GM19239 (cell line): ENCODE results near the gene PTPN7.

ENCODE experiments used
- DNase-seq: peaks from one replicate; pipeline ENCODE4 v3.0.0; 2011; ENCODE audit warnings: low spot score; ENCODE audit not compliant: insufficient read length
- FAIRE-seq: peaks from 2 replicates; lab custom pipeline; 2011; peaks lifted over from hg19 to GRCh38; lab: Jason Lieb, UNC

Gene PTPN7

DNA sequence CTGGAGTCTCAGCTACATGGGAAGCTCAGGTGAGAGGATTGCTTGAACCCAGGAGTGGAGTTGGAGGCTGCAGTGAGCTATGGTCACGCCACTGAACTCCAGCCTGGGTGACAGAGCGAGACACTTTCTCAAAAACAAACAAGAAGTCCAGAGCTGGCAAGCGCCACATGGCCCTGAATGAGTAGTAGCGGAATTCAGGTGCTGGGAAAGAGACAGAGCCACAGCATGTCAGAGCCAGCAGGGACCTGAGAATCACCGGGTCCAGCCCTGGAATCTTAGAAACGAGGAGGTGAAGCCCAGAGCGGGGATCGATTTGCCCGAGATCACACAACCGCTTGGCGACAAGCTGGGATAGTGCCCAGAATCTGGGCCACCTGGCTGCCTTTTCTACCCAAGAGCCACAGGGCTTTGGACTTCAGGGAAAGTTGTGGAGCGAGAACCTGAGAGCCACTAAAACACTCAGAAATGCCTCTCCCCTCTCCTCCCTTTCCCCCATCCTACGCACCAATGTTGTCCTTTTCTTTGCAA is 25.7 kb downstream of the PTPN7 start:
- FAIRE-seq (no peak), DNase-seq (no peak)

DNA sequence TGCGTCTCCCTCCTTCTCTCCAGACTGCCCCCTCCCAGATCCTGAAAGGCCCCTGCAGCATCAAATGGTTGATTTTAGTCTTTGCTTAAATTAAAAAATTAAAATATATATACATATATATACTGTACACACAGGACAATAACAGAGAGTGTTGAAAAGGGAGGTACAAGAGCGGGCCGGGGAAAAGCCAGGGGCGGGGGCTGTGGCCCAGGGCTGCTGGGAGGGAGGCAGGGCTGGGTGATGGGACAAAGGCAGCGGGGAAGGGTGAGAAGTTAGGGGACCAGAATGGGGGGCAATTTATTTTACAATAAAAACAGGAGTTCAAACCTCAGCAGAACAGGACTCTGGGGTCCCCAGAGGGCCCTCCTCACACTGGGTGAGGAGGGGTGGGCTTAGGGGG is 26.4 kb downstream of the PTPN7 start:
- DNase-seq, result no peak
- no peak for FAIRE-seq

DNA sequence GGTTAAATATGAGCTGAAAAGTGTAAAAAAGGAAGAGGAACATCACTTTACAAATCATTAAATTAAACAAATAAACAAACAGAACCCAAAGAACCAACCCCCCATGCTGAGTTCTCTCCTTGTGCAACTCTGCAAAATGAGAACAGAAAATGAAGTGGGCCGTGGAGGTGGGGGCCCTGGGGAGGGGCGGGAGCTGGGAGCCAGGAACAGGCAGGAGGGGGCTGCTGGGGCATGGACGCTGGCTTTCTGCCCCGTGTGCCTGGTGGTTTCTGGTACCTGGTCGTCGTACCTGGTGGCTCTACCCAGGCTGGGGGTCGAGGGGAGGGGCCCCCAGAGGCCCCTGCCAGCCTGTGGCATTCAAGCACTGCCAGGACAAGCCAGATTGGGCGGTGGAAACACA is 26.9 kb downstream of the PTPN7 start:
- FAIRE-seq (no peak), DNase-seq (no peak)

DNA sequence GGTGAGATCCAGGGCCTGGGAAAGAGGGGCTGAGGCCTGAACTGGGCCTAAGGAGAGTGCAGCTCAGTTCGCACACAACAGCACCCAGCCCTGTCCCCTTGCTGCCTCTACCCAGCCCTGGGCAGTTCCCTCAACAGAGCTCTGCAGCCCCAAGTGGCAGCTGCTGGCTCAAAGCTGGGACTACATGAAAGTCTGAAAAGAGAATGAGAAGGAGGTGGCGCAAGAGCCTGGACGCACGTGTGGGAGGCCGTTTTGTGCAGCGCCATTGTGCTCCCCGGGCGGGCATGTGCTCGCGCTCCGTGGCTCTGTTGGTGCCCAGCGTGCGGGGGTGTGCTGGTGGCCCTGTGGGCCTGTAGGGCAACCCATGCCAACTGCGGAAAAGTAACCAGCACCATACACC is 27.4 kb downstream of the PTPN7 start:
- DNase-seq, result no peak
- no peak for FAIRE-seq

DNA sequence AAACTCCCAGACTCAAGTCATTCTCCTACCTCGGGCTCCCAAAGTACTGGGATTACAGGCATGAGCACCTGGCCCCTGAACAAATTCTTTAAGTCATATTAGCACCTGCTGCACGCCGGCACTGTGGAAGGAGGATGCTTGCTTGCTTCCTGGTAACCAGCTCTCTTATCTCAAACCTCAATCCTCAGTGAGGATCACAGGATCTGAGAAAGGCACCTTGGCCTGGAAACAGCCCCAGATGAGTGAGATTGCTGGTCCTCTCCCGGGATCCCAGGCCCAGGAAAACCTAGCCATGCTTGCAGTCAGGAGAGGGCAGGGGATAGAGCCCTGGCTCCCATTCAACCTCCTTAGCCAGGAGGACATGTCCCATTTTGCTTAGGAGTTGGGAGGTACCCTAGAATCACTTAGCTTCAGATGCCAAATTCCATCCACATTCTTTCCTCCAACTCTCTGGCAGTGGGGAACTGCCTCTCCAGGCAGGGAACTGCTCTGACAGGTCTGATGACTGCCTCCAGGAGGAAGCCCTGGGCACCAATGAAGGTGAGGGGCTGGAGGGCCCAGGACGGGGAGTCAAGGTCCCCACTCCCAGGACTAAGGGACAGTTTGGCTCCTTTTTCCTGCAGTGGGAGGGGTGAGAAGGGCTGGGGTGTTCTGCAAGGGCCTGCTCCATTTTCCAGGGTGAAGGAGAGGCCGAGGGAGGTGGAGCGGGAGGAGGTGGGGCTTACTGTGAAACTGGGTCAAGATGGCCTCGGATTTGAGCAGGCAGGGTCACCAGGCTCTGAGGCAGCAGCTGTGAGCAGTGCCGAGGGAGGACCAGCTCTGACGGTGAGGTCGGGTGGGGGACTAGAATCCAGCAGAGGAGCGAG is 28.2 kb downstream of the PTPN7 start:
- FAIRE-seq (no peak), DNase-seq (no peak)

DNA sequence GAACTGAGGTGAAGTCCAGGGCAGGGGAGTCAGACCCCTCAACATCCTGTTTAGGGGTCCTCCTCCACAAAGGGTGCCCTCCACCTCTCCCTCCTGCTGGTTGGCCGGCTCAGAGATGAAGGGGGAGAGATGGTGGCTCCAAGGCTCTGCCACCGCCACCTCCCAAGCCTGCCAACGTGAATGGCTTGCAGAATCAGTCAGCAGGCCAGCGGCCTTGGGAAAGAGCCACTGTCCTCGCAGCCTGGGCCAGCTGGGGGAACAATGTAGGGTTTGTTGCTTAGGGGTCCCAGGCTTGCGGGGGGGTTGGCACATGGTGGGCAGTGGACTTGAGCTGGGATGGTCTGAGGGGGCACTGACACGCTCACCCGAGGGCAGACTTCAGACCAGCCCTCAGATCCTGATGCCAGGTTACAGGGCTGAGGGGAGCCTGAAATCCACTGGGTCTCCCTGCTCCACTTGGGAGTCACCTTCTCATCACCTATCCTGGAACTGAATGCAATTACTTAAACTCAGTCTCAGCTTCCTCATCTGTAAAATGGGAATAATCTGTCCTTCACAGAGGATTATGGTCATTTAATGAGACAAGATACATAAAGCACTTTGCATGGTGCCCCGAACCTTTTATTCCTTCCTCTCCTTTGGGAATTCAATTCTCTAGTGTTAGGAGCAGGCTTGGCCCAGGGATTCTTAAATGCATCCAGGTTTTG is 29.4 kb downstream of the PTPN7 start:
- DNase-seq (no peak), FAIRE-seq (no peak)

DNA sequence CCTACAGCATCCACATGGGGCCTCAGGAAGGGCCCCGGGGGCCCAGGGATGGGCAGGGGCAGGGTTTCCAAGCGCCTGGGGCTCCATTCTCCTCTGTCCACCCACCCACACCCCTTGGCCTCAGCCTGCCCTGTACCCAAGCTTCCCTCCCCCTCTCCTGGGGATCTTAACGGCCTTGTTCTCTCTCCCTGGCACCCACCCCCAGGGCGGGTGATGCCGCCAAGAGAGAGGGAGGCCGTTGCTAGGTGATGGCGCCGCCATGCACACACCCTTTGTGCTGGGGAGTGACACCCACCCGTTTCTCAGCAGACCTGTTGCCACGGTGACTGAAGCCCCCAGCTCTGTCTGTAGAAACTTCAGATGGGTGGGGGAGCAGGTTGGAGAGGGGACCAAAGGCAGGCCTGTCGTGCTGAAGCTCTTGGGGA is 30.1 kb downstream of the PTPN7 start:
- FAIRE-seq (no peak), DNase-seq (no peak)

DNA sequence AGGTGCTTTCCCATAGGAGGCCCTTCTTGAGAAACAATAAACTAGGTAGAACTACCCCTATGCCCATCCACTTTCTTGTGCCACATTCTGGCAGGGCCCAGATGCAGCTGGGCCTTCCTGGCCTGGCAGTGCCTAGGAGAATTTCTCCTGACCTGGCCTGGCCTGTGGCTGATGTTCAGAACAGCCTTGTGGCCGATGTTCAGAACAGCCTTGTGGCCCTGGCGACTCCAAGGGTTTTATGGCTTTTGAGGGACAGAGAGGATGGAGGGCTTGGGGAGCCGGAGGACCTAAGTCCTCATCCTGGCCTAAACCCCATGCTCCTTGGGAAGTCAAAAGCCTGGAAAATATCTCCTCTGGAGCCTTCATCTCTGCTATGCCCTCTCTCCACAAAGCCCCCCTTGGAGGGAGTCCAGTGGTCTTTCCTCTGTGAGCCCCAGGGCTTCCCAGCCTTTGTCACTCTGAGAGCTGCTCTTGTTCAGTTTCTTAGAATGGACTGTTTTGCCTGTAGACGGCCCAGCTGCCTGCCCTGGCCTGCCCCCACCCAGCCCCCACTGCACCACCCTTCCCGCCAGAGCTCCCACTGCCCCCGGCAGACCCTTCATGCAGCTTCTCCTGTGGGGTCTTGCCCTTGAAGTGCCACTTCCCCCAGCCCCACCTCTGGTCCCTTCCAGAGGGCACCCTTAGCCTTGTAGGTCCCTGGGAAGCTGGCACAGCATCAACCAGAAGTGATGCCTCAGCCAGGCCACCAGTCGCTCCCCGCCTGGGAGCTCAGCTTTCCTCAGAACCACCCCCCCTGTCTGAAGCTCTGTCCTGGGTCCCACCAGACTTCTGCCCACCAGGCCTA is 30.7 kb downstream of the PTPN7 start:
- no peak for DNase-seq
- no peak for FAIRE-seq

DNA sequence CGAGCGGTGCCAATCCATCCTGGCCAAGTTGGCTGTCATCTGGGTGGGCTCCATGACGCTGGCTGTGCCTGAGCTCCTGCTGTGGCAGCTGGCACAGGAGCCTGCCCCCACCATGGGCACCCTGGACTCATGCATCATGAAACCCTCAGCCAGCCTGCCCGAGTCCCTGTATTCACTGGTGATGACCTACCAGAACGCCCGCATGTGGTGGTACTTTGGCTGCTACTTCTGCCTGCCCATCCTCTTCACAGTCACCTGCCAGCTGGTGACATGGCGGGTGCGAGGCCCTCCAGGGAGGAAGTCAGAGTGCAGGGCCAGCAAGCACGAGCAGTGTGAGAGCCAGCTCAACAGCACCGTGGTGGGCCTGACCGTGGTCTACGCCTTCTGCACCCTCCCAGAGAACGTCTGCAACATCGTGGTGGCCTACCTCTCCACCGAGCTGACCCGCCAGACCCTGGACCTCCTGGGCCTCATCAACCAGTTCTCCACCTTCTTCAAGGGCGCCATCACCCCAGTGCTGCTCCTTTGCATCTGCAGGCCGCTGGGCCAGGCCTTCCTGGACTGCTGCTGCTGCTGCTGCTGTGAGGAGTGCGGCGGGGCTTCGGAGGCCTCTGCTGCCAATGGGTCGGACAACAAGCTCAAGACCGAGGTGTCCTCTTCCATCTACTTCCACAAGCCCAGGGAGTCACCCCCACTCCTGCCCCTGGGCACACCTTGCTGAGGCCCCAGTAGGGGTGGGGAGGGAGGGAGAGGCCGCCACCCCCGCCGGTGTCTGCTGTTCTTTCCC is 32.4 kb downstream of the PTPN7 start:
- no peak for FAIRE-seq
- no peak for DNase-seq

DNA sequence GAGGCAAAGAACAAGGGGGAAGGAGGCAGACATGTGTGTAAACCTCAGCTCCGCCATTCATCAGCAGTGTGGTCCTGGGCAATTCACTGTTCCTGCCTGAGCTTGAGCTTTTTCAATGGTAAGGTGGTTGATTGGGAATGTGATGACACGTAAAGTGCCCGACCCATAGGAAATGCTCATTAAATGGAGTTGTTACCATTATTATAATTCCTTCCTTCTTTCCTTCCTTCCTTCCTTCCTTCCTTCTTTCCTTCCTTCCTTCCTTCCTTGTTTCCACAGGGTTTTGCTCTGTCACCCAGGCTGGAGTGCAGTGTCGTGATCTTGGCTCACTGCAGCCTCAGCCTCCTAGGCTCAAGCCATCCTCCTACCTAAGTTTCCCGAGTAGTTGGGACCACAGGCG is 33.3 kb downstream of the PTPN7 start:
- no peak for FAIRE-seq

DNA sequence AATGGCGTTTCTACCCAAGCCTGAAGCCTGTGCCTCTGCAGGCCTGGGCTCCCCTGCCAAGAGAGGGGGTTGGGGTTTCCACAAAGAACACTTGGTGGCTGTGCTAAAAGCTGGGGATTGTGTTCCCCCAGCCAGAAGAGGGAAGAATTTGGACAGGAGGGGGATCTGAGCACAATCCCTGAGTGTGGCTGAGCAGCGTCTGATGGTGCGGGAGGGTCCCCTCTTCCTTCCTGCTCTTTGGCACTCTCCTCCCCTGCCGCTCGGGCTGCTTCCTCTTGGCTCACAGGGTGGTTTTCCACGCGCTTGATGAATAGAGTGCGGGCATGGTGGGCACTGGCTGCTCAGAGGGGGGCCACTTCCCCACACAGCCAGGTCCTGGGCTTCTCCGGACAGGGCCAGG is 34.0 kb downstream of the PTPN7 start:
- DNase-seq (no peak), FAIRE-seq (no peak)

More for the DNA sequence above, 33.3 kb downstream of the PTPN7 start:
- no peak for DNase-seq

DNA sequence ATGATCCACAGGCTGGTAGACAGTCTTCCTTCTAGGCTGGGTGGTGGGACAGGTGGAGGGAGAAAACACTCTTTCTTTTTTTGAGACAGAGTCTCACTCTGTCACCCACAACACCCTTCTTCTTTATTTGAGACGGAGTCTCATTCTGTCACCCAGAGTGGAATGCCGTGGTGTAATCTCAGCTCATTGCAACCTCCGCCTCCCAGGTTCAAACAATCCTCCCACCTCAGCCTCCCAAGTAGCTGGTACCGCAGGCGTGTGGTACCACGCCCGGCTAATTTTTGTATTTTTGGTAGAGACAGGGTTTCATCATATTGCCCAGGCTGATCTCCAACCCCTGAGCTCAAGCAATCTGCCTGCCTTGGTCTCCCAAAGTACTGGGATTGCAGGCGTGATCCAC is 34.8 kb downstream of the PTPN7 start:
- DNase-seq (no peak), FAIRE-seq (no peak)

DNA sequence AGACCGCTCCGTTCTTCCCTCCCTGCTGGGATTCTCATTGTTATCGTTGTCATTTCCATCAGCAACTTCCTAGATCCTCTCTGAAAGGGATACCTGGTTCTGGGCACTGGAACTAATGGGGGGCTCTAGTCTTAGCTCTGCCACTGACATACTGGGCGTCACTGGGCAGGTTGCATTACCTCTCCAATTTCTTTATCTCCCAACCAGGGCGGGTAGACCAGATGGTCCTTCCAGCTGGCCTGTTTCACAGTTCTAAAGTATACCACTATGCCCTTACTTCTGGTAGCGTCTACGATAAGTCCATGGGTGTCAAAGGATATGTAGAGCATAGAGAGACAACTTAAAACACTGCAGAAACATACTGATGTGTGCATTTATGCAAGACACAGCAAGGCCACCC is 36.3 kb downstream of the PTPN7 start:
- FAIRE-seq (no peak), DNase-seq (no peak)

DNA sequence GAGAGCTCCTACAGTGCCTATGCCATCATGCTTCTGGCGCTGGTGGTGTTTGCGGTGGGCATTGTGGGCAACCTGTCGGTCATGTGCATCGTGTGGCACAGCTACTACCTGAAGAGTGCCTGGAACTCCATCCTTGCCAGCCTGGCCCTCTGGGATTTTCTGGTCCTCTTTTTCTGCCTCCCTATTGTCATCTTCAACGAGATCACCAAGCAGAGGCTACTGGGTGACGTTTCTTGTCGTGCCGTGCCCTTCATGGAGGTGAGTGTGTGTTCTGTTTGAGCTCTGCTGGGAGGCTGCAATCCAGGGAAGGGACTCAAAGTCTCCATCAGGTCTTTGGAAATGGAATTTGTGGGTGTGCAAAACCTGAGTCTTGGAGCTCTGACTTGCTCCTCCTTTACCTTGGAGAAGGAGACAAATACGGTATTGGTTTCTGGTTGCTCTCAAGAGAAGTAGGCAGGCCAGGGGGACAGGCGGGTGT is 37.0 kb downstream of the PTPN7 start:
- FAIRE-seq, result no peak
- DNase-seq, result no peak

DNA sequence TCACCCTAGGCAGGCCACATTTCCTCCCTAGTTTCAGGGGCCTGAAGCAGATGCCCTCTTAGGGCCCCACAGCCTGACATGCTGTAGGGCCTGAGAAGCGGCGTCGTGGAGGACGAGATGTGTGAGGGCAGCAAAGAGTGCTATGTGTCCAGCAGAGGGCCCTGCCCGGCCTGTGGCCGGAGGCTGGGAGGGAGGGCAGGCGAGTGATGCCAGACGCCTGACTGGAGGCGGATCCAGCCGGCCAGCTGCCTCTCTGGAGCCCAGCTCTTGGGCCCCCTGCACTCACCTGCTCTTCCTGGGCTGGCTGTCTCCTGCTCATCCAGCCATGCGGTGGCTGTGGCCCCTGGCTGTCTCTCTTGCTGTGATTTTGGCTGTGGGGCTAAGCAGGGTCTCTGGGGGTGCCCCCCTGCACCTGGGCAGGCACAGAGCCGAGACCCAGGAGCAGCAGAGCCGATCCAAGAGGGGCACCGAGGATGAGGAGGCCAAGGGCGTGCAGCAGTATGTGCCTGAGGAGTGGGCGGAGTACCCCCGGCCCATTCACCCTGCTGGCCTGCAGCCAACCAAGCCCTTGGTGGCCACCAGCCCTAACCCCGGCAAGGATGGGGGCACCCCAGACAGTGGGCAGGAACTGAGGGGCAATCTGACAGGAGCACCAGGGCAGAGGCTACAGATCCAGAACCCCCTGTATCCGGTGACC is 37.6 kb downstream of the PTPN7 start, which contains the start of gene GPR37L1:
Gene GPR37L1, plus strand, starts transcription at position 279 of the 697 bp plus-strand sequence. Its CDS starts 47 bp downstream, at position 326.
- DNase-seq (no peak), FAIRE-seq (no peak)

DNA sequence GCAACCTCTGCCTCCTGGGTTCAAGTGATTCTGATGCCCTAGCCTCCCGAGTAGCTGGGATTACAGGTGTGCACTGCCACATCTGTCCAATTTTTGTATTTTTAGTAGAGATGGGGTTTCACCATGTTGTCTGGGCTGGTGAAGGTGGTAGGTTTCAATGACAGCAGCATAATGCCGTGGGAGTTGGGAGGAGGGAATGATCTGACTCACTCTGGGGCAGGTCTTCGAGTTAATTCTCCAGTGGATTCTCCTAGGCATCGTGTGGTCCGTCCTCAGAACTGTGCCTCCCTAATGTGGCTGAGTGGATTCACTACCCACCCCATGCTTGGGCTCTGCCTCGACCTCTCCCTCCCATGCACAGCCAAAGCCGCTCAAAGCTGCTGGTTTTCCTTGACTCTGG is 39.4 kb downstream of the PTPN7 start:
- DNase-seq, result no peak
- no peak for FAIRE-seq

DNA sequence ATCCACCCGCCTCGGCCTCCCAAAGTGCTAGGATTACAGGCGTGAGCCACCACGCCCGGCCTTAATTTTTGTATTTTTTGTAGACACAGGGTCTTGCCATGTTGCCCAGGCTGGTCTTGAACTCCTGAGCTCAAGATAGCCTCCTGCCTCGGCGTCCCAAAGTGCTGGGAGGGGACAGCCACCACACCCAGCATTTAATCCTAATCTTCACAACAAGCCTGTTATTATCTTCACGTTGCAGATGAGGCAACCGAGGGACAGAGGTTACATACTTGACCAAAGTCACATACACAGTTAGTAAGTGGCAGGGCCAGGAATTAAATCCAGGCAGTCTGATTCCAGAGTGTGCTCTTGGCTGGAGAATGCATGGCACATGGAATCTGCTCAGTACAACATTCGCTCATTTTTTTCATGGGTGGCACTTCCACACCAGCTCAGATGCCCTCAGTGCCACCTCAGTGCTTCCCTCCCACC is 42.5 kb downstream of the PTPN7 start:
- DNase-seq (no peak), FAIRE-seq (no peak)

DNA sequence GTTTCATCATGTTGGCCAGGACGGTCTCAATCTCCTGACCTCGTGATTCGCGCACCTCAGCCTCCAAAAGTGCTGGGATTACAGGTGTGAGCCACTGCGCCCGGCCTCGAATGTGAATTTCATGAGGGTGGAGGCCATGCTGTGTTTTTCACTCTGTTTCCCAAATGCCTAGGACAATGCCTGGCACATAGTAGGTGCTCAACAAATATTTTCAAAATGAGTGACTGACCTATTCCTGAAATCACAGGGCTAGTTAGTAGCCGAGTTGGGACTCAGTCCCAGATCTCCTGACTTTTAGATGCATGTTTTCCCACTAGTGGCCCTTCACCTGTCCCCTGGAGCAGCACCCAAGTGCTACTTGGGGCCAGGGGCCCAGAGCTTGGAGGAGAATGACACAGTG is 44.1 kb downstream of the PTPN7 start:
- DNase-seq (no peak), FAIRE-seq (no peak)
